T1000 (cell line): ENCODE results near the gene SAMHD1.
"Not testable (repeated sequence)": the region's sequence is repeated elsewhere in the genome, so short reads cannot be mapped to it uniquely, and the experiment has no call there.

ENCODE experiments used
- DNase-seq: peaks from one replicate; lab custom pipeline; 2025; ENCODE audit warnings: mixed read lengths; lab: John Stamatoyannopoulos, UW

The SAMHD1 gene

DNA sequence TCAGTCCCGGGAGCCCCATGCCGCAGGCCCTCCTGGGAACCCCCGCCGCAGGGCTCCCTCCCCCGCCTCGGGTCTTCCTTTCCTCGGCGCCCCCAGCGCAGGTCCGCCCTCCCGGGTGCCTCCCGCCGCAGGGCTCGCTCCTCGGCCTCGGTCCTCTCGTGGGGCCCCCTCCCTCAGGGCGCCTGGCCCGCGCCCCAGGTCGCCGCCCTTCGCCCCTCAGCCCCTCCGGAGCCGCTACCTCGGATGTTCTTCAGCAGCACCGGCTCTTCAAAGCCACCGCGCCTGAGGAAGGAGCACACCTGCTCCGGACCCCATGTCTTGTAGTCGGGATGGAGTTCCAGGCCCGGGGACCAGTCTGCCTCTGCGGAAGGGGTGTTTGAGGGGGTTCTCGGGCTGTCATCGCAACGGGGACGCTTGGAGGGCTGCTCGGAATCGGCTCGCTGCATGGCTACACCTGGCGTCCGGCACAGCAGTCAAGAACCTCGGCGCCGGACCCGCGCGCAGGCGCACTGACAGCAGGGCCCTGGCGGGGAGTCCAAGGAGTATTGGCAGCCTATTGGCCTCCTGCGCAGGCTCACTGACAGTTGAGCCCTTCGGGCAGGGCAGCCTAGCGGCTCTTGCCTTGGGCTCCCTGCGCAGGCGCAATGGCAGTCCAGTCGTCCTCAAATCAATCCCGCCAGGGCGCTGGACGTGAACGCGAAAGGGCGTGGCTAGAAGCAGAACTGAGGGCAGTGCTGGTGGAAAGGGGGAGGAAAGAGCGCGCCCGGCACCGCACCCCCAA is at the start of gene SAMHD1:
Gene SAMHD1 (minus strand): TSS at position 511 of the 781 bp plus-strand sequence. CDS start 65 bp downstream, at position 446.
- DNase-seq = peak; percentile 98

DNA sequence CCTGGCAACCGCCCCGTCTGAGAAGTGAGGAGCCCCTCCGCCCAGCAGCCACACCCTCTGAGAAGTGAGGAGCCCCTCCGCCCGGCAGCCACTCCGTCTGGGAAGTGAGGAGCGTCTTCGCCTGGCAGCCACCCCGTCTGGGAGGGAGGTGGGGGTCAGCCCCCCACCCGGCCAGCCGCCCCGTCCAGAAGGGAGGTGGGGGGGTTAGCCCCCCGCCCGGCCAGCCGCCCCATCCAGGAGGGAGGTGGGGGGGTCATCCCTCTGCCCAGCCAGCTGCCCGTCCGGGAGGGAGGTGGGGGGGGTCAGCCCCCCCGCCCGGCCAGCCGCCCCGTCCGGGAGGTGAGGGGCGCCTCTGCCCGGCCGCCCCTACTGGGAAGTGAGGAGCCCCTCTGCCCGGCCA is 48.7 kb upstream of the SAMHD1 start:
- not testable (repeated sequence) for DNase-seq

DNA sequence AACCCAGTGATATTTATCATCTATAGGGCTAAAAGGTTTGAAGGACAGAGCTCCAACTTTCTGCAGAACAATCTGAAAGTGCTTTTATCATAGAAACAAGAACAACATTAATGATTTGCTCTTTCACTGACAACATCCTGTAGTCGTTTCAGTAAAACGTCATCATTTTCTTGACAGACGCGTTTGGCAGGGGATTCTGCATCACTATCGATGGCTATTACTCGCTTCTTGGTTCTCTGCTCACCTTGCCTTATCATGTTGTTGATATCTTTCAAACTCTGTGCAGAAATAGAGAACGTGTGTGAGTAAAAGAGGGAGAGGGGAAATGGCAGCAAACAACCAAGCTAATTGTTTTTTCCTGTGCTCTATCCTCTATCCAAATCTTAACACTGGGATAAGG is 47.1 kb upstream of the SAMHD1 start:
- no peak for DNase-seq

DNA sequence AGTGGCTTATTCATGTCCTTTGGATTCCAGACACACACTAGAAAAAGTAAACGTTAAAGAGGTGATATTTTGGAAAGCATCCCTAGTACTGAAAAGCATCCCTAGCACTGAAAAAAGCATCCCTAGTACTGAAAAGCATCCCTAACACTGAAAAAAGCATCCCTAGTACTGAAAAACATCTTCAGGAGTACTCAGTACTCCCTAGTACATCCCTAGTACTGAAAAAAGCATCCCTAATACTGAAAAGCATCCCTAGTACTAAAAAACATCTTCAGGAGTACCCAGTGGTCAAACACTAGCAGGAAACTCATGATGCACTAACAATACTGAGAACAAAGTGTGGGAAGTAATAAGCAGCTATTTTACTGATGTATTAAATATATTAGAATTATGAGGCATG is 45.6 kb upstream of the SAMHD1 start:
- DNase-seq = no peak

DNA sequence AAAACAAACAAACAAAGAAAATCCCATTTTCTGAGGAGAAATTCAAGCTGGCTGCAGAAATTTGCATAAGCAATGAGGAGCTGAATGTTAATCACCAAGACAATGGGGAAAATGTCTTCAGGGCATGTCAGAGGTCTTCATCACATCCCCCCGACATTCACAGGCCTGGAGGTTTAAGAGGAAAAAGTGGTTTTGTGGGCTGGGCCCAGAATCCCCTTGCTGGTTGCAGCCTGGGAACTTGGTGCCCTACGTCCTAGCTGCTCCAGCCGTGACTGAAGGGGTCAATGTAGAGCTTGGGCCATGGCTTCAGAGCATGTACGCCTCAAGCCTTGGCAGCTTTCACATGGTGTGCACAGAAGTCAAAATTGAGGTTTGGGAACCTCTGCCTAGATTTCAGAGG is 42.7 kb upstream of the SAMHD1 start:
- DNase-seq = not testable (repeated sequence)

DNA sequence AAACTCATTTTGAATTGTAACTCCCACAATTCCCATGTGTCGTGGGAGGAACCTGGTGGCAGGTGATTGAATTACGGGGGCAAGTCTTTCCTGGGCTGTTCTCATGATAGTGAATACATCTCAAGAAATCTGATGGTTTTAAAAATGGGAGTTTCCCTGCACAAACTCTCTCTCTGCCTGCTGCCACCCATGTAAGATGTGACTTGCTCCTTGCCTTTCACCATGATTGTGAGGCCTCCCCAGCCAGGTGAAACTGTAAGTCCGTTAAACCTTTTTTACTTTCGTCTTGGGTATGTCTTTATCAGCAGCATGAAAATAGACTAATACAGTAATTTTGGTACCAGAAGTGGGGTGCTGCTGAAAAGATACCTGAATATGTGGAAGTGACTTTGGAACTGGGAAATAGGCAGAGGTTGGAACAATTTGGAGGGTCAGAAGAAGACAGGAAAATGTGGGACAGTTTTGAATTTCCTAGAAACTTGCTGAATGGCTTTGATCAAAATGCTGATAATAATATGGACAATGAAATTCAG is 41.4 kb upstream of the SAMHD1 start:
- DNase-seq = no peak

DNA sequence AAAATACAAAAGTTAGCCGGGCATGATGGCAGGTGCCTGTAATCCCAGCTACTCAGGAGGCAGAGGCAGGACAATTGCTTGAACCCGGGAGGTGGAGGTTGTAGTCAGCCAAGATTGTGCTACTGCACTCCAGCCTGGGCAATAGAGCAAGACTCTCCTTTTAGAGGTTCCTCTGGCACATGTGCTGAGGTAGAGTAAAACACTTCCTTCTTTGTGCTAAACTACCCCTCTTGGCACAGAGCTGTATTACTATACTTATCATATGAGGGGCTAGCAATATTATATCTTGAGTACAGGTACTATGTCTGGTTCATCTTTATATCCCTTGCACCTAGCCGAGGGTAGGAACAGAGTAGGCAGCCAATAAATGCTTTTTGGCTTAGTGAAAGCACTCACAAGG is 40.2 kb upstream of the SAMHD1 start:
- DNase-seq = no peak

DNA sequence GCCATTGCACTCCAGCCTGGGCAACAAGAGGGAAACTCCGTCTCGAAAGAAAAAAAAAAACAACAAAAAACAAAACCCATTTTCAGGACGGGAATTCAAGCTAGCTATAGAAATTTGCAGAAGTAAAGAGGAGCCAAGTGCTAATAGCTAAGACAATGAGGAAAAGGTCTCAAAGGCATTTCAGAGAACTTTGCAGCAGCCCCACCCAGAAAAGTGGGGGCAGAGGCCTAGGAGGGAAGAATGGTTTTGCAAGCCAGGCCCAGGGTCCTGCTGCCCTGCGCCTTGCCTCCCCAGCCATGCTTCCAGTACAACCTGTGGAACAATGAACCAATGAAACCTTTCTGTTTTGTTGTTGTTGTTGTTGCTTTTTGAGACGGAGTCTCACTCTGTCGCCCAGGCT is 38.3 kb upstream of the SAMHD1 start:
- no peak for DNase-seq

DNA sequence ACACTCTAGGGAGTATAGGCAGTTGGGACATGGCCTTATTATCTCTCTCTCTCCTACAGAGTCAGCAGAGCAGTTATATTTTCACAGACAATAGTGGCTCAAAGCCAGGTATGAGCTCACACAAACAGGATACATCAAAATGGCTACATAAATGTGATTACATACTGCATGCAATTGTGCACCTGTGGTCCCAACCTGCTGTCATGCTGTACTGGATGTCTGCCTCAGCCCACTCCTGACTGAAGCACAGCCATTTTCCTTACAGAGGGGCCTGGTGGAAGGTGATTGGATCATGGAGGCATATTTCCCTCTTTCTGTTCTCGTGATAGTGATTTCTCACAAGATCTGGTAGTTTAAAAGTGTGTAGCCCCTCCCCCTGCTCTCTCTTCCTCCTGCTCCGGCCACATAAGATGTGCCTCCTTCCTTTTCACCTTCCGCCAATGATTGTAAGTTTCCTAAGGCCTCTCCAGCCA is 37.0 kb upstream of the SAMHD1 start:
- no peak for DNase-seq

DNA sequence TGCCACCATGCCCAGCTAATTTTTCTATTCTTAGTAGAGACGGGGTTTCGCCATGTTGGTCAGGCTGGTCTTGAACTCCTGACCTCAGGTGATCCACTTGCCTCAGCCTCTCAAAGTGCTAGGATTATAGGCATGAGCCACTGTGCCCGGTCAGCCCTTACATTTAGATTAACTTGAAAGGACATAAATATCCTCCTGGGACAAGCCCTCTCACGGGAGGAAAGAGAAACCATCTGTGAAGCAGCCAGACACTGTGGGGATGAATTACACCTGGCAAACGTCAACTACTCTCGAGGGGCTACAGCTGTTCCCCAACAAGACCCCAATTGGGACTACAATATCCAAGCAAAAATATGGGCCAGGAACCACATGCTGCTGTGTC is 32.7 kb upstream of the SAMHD1 start:
- DNase-seq = no peak

DNA sequence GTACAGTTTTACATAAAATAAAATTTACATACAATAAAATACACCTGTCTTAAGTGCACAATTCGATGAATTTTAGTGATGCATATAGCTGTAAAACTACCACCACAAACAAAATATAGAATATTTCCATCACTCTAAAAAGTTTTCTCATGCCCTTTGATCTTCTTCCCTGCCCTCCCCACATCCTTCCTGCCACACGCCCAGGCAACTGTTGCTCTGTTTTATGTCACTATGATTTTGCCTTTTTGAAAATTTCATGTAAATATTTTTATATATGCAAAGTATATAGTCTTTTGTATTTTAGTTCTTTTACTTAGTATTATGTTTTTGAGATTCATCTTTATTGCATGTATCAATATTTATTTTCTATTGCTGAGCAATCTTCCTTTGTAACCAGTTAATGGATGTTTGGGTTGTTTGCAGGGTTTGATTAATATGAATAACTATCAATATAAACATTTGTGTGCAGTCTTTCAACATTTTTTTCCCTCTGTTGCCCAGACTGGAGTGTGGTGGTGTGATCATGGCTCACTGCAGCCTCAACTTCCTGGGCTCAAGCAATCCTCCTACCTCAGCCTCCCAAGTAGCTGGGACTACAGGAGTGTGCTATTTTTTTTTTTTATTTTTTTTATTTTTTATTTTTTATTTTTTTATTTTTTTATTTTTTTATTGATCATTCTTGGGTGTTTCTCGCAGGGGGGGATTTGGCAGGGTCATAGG is 23.8 kb upstream of the SAMHD1 start:
- DNase-seq = no peak

DNA sequence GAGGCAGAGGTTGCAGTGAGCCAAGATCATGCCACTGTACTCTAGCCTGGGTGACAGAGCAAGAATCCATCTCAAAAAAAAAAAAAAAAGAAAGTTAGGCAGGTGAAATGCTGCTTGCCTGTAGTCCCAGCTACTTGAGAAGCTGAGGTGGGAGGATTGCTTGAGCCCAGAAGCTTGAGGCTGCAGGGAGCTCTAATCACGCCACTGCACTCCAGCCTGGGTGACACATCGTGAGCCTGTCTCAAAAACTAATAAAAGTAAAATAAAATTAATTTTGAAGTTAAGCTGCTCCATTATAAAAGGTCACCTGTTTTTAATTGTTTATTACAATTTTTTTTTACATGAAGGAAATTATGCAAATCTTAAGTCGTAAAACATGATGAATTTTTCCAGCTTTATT is 23.2 kb upstream of the SAMHD1 start:
- no peak for DNase-seq

DNA sequence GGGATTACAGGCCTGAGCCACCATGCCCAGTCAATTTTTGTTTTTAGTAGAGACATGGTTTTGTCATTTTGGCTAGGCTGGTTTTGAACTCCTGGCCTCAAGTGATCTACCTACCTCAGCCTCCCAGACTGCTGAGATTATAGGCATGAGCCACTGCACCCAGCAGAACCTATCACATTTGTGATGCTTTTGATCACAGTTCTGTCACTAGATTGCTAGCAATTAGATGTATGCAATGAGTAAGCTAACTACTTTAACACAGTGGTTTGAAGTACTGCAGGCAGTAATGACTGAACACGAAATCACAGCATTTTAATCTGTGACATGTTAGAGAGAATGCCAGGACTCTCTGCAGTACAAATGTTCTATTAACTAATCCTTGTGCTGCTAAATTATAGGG is 19.6 kb upstream of the SAMHD1 start:
- DNase-seq = no peak

DNA sequence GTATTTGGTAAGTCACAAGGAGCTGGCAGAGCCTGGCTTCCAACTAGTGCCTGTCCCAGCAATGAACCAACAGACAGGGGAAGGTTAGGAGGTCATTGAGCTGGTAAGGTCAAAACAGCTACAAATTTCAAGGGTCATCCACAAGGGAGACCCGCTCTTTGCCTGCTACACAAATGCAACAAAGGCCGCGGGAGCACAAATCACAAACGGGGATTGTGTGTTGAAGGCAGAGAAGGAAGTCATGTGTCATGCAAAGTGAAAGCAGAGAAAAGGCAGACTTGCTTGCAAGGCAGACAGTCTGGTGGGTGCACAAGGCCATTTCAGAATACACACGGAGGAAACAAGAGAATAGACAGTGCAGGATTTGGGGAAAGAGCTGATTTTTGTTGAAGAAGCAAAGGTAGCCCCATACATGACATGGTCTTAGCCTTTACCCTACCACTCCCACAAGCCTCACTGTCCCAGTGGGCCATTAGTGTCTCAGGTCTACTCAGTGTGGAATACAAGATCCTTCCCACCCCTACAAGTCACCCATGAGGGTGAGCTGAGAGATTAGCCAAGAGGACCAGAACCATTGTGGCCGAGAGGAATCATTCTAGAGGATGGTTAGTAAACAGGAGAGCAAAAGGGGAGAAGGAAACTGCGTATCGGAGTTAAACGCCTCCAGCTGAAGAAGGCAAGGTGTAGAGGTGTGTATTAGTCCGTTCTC is 18.1 kb upstream of the SAMHD1 start:
- no peak for DNase-seq

DNA sequence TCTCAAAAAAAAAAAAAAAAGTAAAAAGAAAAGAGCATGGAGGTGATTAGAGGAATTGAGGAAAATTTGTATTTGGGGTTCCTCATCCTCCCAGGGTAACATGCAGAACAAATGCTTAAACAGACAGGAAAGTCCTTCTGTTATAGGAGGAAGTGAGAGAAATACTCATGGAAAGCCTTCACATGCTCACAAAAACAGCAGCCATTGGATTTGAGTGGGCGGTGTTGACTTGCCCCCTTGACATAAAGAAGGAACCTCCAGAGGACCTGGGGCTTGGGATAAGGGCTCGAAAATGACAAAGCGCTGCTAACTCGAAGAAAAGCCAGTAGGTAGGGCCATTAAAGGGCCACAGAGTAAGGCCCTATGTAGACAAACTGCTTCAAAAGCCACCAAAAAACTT is 17.5 kb upstream of the SAMHD1 start:
- DNase-seq = no peak

DNA sequence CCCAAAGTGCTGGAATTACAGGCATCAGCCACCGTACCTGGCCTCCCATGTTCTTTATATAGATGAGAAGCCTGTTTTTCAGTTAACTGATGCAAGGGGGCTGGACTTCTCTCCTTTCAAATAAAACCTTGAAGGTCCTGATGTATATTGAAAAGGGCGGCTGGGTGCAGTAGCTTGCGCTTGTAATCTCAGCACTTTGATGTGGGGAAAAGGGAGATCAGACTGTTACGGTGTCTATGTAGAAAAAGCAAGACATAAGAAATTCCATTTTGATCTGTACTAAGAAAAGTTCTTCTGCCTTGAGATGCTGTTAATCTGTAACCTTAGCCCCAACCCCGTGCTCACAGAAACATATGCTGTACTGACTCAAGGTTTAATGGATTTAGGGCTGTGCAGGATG is 16.1 kb upstream of the SAMHD1 start:
- DNase-seq = no peak

DNA sequence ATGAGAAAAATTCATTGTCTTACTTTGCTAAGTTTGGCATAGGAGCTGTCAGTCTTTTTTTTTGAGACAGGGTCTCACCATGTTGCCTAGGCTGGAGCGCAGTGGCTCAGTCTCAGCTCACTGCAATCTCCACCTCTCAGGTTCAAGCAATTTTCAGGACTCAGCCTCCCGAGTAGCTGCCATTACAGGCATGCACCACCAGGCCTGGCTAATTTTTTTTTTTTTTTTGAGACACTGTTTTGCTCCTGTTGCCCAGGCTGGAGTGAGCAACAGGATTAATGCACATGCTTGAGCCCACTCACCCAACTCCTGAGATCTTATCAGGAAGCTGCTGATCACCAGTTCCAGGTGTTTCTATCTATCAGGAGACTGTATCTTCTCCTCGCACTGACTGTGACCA is 15.5 kb upstream of the SAMHD1 start:
- not testable (repeated sequence) for DNase-seq

DNA sequence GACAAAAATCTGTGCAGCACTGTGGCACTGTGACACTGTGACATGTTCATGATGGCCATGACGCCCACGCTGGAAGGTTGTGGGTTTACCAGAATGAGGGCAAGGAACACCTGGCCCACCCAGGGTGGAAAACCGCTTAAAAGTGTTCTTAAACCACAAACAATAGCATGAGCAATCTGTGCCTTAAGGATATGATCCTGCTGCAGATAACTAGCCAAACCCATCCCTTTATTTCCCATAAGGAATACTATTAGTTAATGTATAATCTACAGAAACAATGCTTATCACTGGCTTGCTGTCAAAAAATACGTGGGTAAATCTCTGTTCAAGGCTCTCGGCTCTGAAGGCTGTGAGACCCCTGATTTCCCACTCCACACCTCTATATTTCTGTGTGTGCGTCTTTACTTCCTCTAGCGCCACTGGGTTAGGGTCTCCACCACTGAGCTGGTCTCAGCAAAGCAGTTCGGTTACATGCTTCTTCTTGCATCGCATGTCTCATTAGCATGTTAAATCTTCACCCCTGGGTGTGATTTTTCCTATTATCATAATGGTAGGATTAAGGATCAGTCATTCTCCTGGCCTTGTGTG is 10.9 kb upstream of the SAMHD1 start:
- not testable (repeated sequence) for DNase-seq

DNA sequence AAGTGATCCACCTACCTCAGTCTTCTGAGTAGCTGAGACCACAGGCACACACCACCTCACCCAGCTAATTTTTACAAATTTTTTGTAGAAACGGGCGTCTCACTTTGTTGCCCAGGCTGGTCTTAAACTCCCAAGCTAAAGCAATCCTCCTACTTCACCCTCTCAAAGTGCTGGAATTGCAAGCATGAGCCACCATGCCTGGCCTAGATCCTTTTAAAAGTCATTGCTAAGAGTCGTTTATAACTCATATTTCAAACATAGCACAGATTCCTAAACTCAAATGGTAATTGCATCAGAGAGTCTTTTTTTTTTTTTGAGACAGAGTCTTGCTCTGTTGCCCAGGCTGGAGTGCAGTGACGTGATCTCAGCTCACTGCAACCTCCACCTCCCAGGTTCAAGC is 7.7 kb upstream of the SAMHD1 start:
- no peak for DNase-seq

DNA sequence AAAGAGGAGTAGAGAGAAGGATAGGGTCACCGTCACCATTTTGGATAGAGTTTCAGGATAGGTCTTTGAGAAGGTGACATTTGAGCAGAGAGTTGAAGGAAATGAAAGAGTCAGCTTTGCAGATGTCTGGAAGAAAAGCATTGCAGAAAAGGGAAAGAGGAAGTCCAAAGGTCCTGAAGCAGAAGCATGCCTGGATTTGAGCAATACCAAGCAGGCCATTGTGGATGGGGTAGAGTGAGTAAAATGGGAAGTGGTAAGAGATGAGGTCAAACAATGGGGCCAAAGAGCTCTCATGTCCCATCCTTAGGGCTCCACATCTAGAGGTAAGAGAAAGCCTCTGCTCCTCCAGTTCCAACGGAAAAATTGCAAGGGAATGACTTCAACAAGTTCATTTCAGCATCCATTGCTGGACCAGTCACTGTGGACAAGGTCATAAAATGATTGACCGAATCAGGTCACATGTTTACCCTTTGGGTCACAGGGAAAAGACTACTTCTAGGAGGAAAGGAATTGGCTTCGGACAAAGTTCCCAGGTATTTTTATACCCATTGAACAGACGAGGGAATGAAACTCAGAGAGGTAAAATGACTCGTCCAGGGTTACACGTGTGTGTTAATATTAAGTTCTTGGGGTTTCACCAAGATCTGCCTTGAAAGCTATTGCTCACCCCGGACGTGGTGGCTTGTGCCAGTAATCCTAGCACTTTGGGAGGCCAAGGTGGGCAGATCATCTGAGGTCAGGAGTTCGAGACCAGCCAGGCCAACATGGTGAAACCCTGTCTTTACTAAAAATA is 6.6 kb upstream of the SAMHD1 start:
- DNase-seq = no peak

DNA sequence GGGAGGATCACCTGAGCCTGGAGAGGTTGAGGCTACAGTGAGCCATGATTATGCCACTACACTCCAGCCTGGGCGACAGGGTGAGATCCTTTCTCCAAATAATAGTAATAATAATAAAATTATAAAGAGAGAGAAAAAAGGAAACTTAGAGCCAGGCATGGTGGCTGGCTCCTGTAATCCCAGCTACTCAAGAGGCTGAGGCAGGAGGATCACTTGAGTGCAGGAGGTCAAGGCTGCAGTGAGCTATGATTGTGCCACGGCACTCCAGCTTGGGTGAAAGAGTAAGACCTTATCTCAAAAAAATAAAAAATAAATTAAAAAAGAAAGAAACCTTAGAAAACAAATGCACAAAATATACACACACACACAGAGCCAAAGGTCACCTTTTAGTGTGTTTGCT is 5.2 kb upstream of the SAMHD1 start:
- DNase-seq = no peak
